HFF-Myc (cell line): ENCODE data around the gene CKAP5.

Experiments
- DNase-seq: peaks from one replicate; pipeline ENCODE4 v3.0.0-alpha.2; 2011; ENCODE audit warnings: low read depth; ENCODE audit errors: extremely low read depth
- H3K4me3 ChIP-seq: replicated peaks from 2 replicates; pipeline ENCODE4 v1.5.1; 2011; ENCODE audit warnings: low read depth, mild to moderate bottlenecking, control low read depth, low read length
- CTCF ChIP-seq: IDR thresholded peaks from 2 replicates; pipeline ENCODE4 v1.5.1; 2012; ENCODE audit warnings: mild to moderate bottlenecking, low read depth, low read length, control low read depth; ENCODE audit errors: missing control alignments

Gene CKAP5

GRCh38 chr11:46743693-46744339 lies 102.3 kb downstream of the CKAP5 start:
- no peak for DNase-seq
- no peak overlapping the region for H3K4me3 ChIP-seq
- TF ChIP-seq CTCF, result no peak

- H3K4me3 ChIP-seq, result no peak overlapping the region
- no peak for TF ChIP-seq CTCF
- DNase-seq, result no peak
Measured at GRCh38 chr11:46743043-46743442, 103.0 kb downstream of the CKAP5 start.

- DNase-seq, result no peak
- no peak overlapping the region for H3K4me3 ChIP-seq
- no peak for TF ChIP-seq CTCF
Measured at GRCh38 chr11:46741600-46742484, 104.2 kb downstream of the CKAP5 start.

- TF ChIP-seq CTCF, result no peak
- DNase-seq, result no peak
- no peak overlapping the region for H3K4me3 ChIP-seq
Measured at GRCh38 chr11:46738887-46739286, 107.2 kb downstream of the CKAP5 start.

- DNase-seq, result no peak
- no peak for TF ChIP-seq CTCF
- no peak overlapping the region for H3K4me3 ChIP-seq
Measured at GRCh38 chr11:46737699-46738098, 108.4 kb downstream of the CKAP5 start.

- H3K4me3 ChIP-seq, result no peak overlapping the region
- no peak for TF ChIP-seq CTCF
- no peak for DNase-seq
Measured at GRCh38 chr11:46736615-46737014, 109.5 kb downstream of the CKAP5 start.

- TF ChIP-seq CTCF, result no peak
- H3K4me3 ChIP-seq, result no peak overlapping the region
- no peak for DNase-seq
Measured at GRCh38 chr11:46736146-46736545, 109.9 kb downstream of the CKAP5 start.
